GM19043 (cell line): ENCODE data around the gene MAGED4B.
"Not testable (repeated sequence)": the region's sequence is repeated elsewhere in the genome, so short reads cannot be mapped to it uniquely, and the experiment has no call there.

Source experiments
- ATAC-seq: cut with Tn5 transposase; IDR thresholded peaks from one replicate; pipeline ENCODE4 v1.9.1; 2021; ENCODE audit warnings: low read depth; ENCODE audit not compliant: unreplicated experiment

The MAGED4B gene, protein sequence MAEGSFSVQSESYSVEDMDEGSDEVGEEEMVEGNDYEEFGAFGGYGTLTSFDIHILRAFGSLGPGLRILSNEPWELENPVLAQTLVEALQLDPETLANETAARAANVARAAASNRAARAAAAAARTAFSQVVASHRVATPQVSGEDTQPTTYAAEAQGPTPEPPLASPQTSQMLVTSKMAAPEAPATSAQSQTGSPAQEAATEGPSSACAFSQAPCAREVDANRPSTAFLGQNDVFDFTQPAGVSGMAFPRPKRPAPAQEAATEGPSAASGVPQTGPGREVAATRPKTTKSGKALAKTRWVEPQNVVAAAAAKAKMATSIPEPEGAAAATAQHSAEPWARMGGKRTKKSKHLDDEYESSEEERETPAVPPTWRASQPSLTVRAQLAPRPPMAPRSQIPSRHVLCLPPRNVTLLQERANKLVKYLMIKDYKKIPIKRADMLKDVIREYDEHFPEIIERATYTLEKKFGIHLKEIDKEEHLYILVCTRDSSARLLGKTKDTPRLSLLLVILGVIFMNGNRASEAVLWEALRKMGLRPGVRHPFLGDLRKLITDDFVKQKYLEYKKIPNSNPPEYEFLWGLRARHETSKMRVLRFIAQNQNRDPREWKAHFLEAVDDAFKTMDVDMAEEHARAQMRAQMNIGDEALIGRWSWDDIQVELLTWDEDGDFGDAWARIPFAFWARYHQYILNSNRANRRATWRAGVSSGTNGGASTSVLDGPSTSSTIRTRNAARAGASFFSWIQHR

DNA sequence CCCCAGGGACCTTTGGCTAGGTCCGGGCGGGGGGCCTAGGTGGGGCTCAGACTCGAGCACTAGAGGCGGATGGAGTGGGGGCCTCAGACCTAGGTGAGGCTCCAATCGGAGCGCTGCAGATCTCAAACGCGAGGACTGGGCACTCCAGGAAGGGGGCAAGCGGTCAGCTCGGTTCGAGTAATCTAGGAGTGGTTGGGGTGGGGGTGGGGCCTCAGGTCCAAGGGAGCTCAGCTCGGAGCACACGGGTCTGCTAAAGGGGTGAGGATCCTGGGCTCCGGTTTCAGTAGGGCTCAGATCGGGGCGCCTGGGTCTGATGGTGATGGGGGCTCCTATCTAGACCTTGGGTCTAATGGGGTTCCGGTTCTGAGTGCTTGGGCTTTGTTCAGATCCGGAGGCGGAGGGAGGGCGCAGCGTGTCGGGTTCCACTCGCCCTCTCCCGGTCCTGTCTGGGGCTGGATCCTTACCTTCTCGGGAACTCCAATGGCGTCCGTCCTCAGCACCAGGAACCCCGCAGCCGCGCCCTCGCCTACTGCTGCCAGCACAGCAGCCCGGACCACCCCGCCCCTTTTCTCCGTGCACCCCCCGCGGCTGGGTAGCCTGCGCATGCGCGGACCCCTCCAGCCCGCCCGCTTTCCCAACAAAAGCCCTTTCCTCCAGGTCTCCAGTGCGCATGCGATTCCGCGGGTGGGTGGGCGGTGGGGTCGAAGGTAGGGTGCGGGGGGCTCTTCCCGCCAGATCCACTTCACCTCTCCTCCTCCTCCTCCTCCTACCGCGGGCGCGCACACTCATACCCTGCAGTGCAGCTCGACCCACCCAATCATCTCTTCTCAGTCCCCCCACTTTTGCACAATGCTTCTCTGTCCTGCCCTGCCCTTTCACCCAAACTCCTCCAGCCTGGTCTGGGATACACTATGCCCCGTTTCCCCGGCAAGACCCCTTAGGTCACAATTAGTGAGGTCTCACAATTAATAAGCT is at the start of gene MAGED4B:
Gene MAGED4B (minus strand): TSS at position 518 of the 975 bp plus-strand sequence. CDS start 1,011 bp downstream, outside the sequence.
- not testable (repeated sequence) for ATAC-seq

DNA sequence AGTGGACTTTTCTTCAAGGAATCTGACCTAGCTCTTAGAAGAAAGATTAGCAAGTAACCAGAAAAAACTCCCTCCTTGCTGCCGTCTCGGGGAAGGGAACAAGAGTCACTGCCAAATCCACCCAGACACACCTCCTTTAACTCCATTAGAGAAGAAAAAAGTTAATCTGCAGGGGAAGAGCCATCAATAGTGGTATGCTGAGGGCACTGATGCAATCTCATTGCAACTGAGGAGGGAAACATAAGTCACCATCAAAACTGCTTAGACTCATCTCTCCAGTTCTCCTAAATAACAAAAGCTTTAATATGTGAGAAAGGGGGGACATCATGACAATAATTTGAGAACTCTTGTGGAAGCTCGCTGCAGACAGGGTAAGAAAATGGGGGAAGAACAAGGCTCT is 49.3 kb upstream of the MAGED4B start:
- ATAC-seq, result no peak

DNA sequence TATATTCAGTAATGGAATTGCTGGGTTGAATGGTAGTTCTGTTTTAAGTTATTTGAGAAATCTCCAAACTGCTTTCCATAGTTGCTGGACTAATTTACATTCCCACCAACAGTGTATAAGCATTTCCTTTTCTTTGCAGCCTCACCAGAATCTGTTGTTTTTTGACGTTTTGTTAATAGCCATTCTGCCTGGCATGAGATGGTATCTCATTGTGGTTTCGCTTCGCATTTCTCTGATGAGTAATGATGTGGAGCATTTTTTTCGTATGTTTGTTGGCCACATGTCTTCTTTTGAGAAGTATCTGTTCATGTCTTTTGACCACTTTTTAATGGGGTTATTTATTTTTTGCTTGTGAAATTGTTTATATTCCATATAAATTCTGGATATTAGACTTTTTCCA is 13.6 kb upstream of the MAGED4B start:
- ATAC-seq, result no peak

DNA sequence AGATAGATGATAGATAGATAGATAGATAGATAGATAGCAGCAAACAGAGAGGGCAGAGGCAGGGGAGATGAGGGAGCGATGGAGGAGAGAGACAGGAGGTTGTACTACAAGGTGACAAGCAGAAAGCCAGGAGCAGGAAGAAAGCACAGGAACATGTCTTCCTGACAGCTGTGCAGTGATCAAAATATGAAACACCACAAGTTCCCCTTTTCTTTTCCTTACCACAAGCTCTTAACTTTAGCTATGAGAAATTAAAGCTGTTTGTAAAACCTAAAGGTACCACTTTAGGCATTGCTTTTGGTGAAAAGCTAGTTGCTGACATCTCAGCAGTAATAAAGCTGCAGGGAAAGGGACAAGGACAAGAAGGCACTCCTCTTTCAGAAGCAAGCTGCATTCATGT is 9.1 kb upstream of the MAGED4B start:
- ATAC-seq, result no peak

DNA sequence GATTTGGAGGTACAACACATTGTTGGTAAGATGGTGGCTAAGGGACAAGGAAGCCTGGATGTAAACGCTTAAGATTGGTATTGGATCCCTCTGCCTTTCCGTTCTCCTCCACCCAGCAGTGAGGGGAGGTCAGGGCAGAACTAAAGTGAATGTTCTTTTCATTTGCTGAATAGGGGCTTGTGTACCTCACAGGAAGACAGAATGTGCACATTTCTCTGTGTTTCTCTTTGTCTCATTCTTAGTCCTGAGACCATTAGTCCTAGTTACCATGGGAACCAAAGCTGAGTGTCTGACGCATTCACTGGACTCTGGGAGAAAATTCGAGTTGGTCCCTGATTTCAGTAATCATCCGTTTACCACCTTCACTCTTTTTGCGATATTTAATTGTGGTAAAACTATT is 26.7 kb downstream of the MAGED4B start:
- ATAC-seq, result not testable (repeated sequence)

DNA sequence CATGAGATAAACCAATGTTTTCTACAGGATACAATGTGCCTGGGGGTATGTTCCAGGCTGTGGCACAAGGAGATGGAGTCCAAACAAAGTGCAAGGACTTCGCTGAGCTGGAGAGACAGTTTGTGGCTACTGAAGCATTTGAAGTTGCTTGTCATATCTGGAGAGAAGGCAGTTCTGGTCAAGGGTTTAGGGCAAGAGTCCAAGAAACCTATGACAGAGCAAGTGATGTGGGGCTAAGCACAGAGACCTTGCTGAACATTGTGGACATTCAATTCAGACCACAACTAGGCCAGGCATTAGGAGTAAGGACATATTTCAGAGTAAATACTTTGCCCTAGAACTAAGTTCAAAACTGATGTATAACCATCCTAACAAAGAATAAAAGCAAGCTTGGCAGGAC is 34.8 kb downstream of the MAGED4B start:
- ATAC-seq, result no peak

DNA sequence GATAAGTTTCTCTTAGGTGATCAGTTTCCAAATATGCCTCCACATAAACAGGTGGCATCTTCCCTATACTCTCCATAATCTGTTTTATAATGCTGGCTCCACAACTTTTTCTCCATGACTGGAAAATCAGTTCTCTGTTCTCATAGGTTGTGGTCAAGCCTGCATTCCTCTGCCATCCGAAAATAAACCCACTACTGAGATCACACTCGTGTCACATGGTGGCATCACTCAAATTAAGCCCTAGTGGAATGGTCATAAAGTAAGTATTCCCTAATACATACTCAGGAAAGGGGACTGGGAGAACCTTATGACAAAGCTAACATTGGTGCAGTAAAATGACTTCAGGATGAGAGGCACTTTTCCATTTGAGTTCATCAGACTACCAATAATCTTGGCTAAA is 37.6 kb downstream of the MAGED4B start:
- no peak for ATAC-seq

DNA sequence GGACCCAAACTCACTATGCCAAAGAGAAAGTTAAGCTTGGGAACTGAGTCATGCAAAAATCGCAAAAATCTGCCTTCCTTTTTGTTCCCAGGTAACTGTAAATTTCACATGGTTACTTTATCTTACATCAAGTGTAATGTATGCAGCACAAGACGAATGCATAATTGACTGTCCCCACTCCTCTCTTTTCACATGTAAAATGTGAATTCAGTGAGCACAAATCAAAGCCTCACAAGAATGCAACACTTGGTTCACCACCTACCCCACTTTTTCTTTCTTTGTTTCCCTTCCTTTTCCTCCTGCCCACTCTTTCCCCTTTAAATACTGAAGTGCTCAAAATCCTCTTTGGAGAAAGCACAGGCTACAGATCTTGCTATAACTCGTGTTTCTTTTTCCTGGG is 53.2 kb downstream of the MAGED4B start:
- ATAC-seq, result no peak
